GM13976 (cell line): ENCODE results near the gene PPP1R12B.

Experiments used
- DNase-seq: peaks from one replicate; pipeline ENCODE4 v3.0.0; 2012; ENCODE audit warnings: low spot score
- CTCF ChIP-seq: IDR thresholded peaks from 2 replicates; pipeline ENCODE4 v1.5.1; 2012; ENCODE audit warnings: borderline replicate concordance, mild to moderate bottlenecking; ENCODE audit not compliant: insufficient read depth; ENCODE audit errors: extremely low read depth, missing control alignments, control extremely low read depth
- in situ Hi-C: fragments of 300-500 bp; cut with MboI; formaldehyde crosslinking; loops from one replicate; pipeline ENCODE4 v1.12.0; 2022; ENCODE audit warnings: low sequenced_read_pairs, mixed read lengths, inconsistent platforms; ENCODE audit not compliant: unreplicated experiment

PPP1R12B gene, protein sequence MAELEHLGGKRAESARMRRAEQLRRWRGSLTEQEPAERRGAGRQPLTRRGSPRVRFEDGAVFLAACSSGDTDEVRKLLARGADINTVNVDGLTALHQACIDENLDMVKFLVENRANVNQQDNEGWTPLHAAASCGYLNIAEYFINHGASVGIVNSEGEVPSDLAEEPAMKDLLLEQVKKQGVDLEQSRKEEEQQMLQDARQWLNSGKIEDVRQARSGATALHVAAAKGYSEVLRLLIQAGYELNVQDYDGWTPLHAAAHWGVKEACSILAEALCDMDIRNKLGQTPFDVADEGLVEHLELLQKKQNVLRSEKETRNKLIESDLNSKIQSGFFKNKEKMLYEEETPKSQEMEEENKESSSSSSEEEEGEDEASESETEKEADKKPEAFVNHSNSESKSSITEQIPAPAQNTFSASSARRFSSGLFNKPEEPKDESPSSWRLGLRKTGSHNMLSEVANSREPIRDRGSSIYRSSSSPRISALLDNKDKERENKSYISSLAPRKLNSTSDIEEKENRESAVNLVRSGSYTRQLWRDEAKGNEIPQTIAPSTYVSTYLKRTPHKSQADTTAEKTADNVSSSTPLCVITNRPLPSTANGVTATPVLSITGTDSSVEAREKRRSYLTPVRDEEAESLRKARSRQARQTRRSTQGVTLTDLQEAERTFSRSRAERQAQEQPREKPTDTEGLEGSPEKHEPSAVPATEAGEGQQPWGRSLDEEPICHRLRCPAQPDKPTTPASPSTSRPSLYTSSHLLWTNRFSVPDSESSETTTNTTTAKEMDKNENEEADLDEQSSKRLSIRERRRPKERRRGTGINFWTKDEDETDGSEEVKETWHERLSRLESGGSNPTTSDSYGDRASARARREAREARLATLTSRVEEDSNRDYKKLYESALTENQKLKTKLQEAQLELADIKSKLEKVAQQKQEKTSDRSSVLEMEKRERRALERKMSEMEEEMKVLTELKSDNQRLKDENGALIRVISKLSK

DNA sequence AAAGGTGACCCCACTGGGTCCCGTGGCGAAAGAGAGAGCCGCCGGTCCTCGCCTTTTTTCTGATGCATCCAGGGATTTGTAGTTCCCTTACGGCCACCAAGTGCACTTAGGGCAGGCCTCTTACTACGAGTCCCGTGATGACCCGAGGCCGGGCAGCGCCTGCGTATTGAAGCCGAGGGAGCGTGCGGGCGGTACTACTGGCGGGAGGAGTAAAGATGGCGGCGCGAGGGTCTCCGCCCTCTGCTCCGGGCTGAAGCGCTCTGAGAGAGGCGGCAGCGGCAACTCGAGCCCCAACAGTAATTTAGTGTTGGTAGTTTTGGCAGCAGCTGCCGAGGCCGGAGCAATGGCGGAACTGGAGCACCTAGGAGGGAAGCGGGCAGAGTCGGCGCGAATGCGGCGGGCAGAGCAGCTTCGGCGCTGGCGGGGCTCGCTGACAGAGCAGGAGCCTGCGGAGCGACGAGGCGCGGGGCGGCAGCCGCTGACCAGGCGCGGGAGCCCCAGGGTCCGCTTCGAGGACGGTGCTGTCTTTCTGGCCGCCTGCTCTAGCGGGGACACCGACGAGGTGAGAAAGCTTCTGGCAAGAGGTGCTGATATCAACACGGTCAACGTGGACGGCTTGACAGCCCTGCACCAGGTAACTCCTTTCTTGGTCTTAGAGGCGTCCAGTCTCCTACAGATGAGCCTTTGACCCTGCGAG lies at the start of gene PPP1R12B:
Gene PPP1R12B (plus strand): TSS at position 191 of the 697 bp plus-strand sequence. CDS start 153 bp downstream, at position 344.
- TF ChIP-seq CTCF: no peak
- in situ Hi-C loops: no loop called here
- peak; percentile 89 for DNase-seq

- in situ Hi-C loops: no loop called here
- DNase-seq: no peak
- TF ChIP-seq CTCF: no peak
Observed at GRCh38 chr1:202302166-202302565, 46.3 kb upstream of the PPP1R12B start.

GRCh38 chr1:202304375-202304774 lies 44.1 kb upstream of the PPP1R12B start:
- no peak for DNase-seq
- in situ Hi-C loops: no loop called here
- TF ChIP-seq CTCF: no peak

GRCh38 chr1:202305168-202305567 lies 43.3 kb upstream of the PPP1R12B start:
- DNase-seq: no peak
- in situ Hi-C loops: no loop called here
- no peak for TF ChIP-seq CTCF

GRCh38 chr1:202306535-202307345 lies 41.8 kb upstream of the PPP1R12B start:
- in situ Hi-C loops: no loop called here
- DNase-seq: no peak
- no peak for TF ChIP-seq CTCF
